ENCODE data around the gene PRRT1.

Gene PRRT1

DNA sequence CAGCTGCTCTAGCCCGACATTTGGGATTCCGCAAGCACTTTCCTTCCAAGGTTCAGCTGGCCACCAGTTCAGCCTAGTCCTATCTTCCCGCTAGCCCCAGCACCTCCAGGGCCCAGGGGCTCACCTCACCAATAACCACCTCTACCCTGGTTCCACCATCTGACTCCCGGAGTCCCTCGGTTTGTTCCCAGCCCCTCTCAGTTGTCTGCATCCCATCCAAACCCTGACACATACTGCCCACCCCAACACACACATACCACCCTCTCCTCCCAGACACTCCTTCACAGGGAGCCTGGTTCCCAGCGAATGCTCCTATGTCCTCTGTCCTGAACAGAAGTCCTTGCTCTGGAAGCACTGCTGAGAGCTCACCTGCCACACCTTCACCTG is 43.0 kb downstream of the PRRT1 start:
- Histone ChIP-seq H3K79me2 (ENCODE audit: insufficient read depth, low read length) (no peaks in the 10 kb centered on the region), H3K27me3 (ENCODE audit: insufficient read depth, low read length, poor library complexity) (no peaks in the 10 kb centered on the region), H3K27ac (ENCODE audit: low read length) (no peak overlapping the region), H2AFZ (ENCODE audit: low read depth, low read length) (no peak overlapping the region), H3K36me3 (ENCODE audit: insufficient read depth, low read length) (no peaks in the 10 kb centered on the region), H3K9ac (ENCODE audit: low read depth, low read length) (no peak overlapping the region), H3K4me3 (ENCODE audit: low read depth in 1 of 2, low read length in 2 of 2) (no peak overlapping the region), H3K9me3 (ENCODE audit: insufficient read depth, low read length, severe bottlenecking) (no peaks in the 10 kb centered on the region), H3K4me1 (ENCODE audit: insufficient read depth, low read length) (no peaks in the 10 kb centered on the region), H4K20me1 (ENCODE audit: insufficient read depth, low read length) (peaks cover 3% of the 10 kb centered on the region; the same call in 1 of the 2 replicates), H3K4me2 (ENCODE audit: insufficient read depth, low read length) (no peak overlapping the region)
- TF ChIP-seq, protein P1, sequence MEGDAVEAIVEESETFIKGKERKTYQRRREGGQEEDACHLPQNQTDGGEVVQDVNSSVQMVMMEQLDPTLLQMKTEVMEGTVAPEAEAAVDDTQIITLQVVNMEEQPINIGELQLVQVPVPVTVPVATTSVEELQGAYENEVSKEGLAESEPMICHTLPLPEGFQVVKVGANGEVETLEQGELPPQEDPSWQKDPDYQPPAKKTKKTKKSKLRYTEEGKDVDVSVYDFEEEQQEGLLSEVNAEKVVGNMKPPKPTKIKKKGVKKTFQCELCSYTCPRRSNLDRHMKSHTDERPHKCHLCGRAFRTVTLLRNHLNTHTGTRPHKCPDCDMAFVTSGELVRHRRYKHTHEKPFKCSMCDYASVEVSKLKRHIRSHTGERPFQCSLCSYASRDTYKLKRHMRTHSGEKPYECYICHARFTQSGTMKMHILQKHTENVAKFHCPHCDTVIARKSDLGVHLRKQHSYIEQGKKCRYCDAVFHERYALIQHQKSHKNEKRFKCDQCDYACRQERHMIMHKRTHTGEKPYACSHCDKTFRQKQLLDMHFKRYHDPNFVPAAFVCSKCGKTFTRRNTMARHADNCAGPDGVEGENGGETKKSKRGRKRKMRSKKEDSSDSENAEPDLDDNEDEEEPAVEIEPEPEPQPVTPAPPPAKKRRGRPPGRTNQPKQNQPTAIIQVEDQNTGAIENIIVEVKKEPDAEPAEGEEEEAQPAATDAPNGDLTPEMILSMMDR (IDR thresholded peaks at IDR 0.05; ENCODE audit: borderline replicate concordance, extremely low read depth, low read length, poor library complexity, severe bottlenecking): no peak
- no peak for TF ChIP-seq EZH2 (IDR thresholded peaks at IDR 0.05; ENCODE audit: borderline replicate concordance, low read depth, low read length, severe bottlenecking)
- DNase-seq (no peak), ATAC-seq (ENCODE audit: insufficient read depth, low read depth) (no peak)

DNA sequence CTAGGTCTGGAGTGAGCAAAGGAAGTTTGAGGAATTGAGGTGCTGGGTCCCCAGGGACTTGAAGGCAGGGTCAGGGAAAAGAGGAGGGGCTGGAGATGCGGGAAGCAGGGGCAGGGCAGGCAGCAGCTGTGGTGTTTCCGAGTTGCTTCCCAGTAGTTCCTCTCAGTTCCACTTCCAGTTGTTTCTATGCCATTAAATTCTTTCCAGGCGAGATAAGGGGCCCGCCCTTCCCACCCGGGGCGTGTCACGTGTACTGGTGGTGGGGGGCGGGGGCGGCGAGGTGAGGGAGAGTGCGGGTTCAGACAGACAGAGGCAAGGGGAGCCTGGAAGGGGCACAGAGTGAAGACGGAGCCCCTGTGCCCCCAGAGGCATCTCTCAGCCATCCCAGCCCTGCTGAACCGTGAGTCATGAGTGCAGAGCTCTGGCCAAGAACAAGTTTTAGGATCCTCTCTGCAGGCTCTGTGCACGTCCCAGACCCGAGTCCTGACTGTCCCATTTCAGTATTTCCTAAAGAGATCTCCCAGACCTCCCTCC is 43.6 kb downstream of the PRRT1 start:
- Histone ChIP-seq H3K4me1 (ENCODE audit: insufficient read depth, low read length) (no peaks in the 10 kb centered on the region), H3K27ac (ENCODE audit: low read length) (no peak overlapping the region), H3K4me2 (ENCODE audit: insufficient read depth, low read length) (no peak overlapping the region), H3K27me3 (ENCODE audit: insufficient read depth, low read length, poor library complexity) (no peaks in the 10 kb centered on the region), H4K20me1 (ENCODE audit: insufficient read depth, low read length) (peaks cover 3% of the 10 kb centered on the region; the same call in 1 of the 2 replicates), H3K36me3 (ENCODE audit: insufficient read depth, low read length) (no peaks in the 10 kb centered on the region), H3K9ac (ENCODE audit: low read depth, low read length) (no peak overlapping the region), H3K79me2 (ENCODE audit: insufficient read depth, low read length) (no peaks in the 10 kb centered on the region), H3K9me3 (ENCODE audit: insufficient read depth, low read length, severe bottlenecking) (no peaks in the 10 kb centered on the region), H3K4me3 (ENCODE audit: low read depth in 1 of 2, low read length in 2 of 2) (no peak overlapping the region), H2AFZ (ENCODE audit: low read depth, low read length) (no peak overlapping the region)
- no peak for ATAC-seq (ENCODE audit: insufficient read depth, low read depth)
- DNase-seq: no peak
- no peak for TF ChIP-seq EZH2 (IDR thresholded peaks at IDR 0.05; ENCODE audit: borderline replicate concordance, low read depth, low read length, severe bottlenecking)
- TF ChIP-seq, protein P1 (IDR thresholded peaks at IDR 0.05; ENCODE audit: borderline replicate concordance, extremely low read depth, low read length, poor library complexity, severe bottlenecking): no peak

DNA sequence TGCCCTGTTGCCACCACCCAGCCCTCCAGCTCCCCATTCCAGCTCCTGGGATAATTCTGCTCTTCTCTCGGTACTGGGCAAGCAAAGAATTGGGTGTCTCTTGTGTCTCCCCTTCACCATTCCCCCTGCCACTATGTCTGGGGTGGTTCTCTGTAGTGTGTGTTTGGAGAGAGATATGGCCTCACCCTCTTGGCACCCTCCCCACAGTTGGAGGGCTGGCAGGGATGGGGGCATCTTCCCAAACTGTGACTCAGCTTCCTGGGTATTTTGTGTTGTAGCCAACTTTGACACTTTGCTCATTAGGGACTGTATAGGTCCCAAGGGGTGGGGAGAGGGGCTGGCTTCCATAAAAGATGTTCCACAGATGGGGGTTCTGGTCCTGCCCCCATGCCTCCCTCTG is 44.3 kb downstream of the PRRT1 start:
- Histone ChIP-seq H3K9ac (ENCODE audit: low read depth, low read length) (no peak overlapping the region), H4K20me1 (ENCODE audit: insufficient read depth, low read length) (peaks cover 3% of the 10 kb centered on the region; the same call in 1 of the 2 replicates), H3K9me3 (ENCODE audit: insufficient read depth, low read length, severe bottlenecking) (no peaks in the 10 kb centered on the region), H3K36me3 (ENCODE audit: insufficient read depth, low read length) (no peaks in the 10 kb centered on the region), H3K27me3 (ENCODE audit: insufficient read depth, low read length, poor library complexity) (no peaks in the 10 kb centered on the region), H2AFZ (ENCODE audit: low read depth, low read length) (no peak overlapping the region), H3K79me2 (ENCODE audit: insufficient read depth, low read length) (no peaks in the 10 kb centered on the region), H3K4me3 (ENCODE audit: low read depth in 1 of 2, low read length in 2 of 2) (no peak overlapping the region), H3K27ac (ENCODE audit: low read length) (no peak overlapping the region), H3K4me2 (ENCODE audit: insufficient read depth, low read length) (no peak overlapping the region), H3K4me1 (ENCODE audit: insufficient read depth, low read length) (no peaks in the 10 kb centered on the region)
- TF ChIP-seq, protein P1 (IDR thresholded peaks at IDR 0.05; ENCODE audit: borderline replicate concordance, extremely low read depth, low read length, poor library complexity, severe bottlenecking): no peak
- no peak for ATAC-seq (ENCODE audit: insufficient read depth, low read depth)
- no peak for DNase-seq

DNA sequence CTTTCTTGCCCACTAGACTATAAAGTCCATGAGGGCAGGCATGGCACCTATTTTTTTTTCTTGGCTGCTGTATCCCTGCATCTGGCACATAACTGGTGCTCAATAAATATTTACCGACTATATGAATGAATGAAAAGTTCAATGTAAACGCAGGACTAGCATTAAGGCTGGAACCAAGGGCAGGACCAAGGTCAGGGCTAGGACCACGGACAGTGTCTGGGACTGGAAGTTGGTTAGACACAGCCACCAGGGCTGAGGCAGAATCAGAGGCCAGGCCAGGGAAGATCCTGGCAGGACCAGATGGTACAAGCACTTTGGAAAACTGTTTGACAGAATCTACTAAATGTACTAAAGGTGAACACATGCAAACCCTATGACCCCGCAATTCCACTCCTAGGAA is 46.3 kb downstream of the PRRT1 start:
- peaks cover 3% of the 10 kb centered on the region; the same call in 1 of the 2 replicates for H4K20me1 ChIP-seq (ENCODE audit: insufficient read depth, low read length)
- H3K27me3 ChIP-seq (ENCODE audit: insufficient read depth, low read length, poor library complexity): no peaks in the 10 kb centered on the region
- H3K4me1 ChIP-seq (ENCODE audit: insufficient read depth, low read length): no peaks in the 10 kb centered on the region
- no peak overlapping the region for H3K27ac ChIP-seq (ENCODE audit: low read length)
- ATAC-seq (ENCODE audit: insufficient read depth, low read depth) (0 out of 3 replicates have a peak, but pooled peaks have one; percentile 47), DNase-seq (peak; percentile 35)
- H2AFZ ChIP-seq (ENCODE audit: low read depth, low read length): no peak overlapping the region
- no peak overlapping the region for H3K4me3 ChIP-seq (ENCODE audit: low read depth in 1 of 2, low read length in 2 of 2)
- H3K9me3 ChIP-seq (ENCODE audit: insufficient read depth, low read length, severe bottlenecking): no peaks in the 10 kb centered on the region
- no peaks in the 10 kb centered on the region for H3K79me2 ChIP-seq (ENCODE audit: insufficient read depth, low read length)
- TF ChIP-seq, protein P1 (IDR thresholded peaks at IDR 0.05; ENCODE audit: borderline replicate concordance, extremely low read depth, low read length, poor library complexity, severe bottlenecking): no peak
- TF ChIP-seq EZH2 (IDR thresholded peaks at IDR 0.05; ENCODE audit: borderline replicate concordance, low read depth, low read length, severe bottlenecking): no peak
- H3K4me2 ChIP-seq (ENCODE audit: insufficient read depth, low read length): no peak overlapping the region
- H3K9ac ChIP-seq (ENCODE audit: low read depth, low read length): no peak overlapping the region
- no peaks in the 10 kb centered on the region for H3K36me3 ChIP-seq (ENCODE audit: insufficient read depth, low read length)

All from DND-41 (cell line).